Skin of body (tissue), 2 donors: ENCODE results near the gene RTP5. TPM values are rescaled to one million over a fixed set of nuclear protein-coding genes. Genes with fewer than 3 reads are reported as not detected.
"Not testable (repeated sequence)": the region's sequence is repeated elsewhere in the genome, so short reads cannot be mapped to it uniquely, and the experiment has no call there.

Source experiments
- DNase-seq: peaks from one replicate; lab custom pipeline; 2025; lab: John Stamatoyannopoulos, UW
- total RNA-seq: library from RNA; depleted of rRNA; stranded (reverse); fragments of >200 nt; gene quantifications from one replicate; pipeline ENCODE4 v1.2.3, GENCODE V29; 2014

The RTP5 gene
- total RNA-seq: not detected

- no peak for DNase-seq
Observed at GRCh38 chr2:241869087-241869961, at the start of gene RTP5. RTP5 (plus strand) TSS chr2:241869729; CDS start chr2:241869757, 28 bp downstream.

- DNase-seq: not testable (repeated sequence)
Observed at GRCh38 chr2:241819947-241820624, 49.4 kb upstream of the RTP5 start.

GRCh38 chr2:241820625-241821384, 48.7 kb upstream of the RTP5 start:
- DNase-seq: no peak

- no peak for DNase-seq
Observed at GRCh38 chr2:241821460-241822263, 47.9 kb upstream of the RTP5 start.

- DNase-seq: no peak
Observed at GRCh38 chr2:241822264-241822623, 47.3 kb upstream of the RTP5 start.

GRCh38 chr2:241823531-241824437, 45.7 kb upstream of the RTP5 start:
- DNase-seq: not testable (repeated sequence)

GRCh38 chr2:241827394-241827793, 42.1 kb upstream of the RTP5 start:
- no peak for DNase-seq

GRCh38 chr2:241833101-241833663, 36.3 kb upstream of the RTP5 start:
- DNase-seq: no peak

GRCh38 chr2:241833756-241834526, 35.6 kb upstream of the RTP5 start:
- DNase-seq: not testable (repeated sequence)

GRCh38 chr2:241834527-241835210, 34.9 kb upstream of the RTP5 start:
- DNase-seq: no peak

GRCh38 chr2:241835611-241836010, 33.9 kb upstream of the RTP5 start:
- DNase-seq: no peak

- no peak for DNase-seq
Observed at GRCh38 chr2:241836292-241836691, 33.2 kb upstream of the RTP5 start.

GRCh38 chr2:241837197-241837965, 32.1 kb upstream of the RTP5 start:
- DNase-seq: no peak

GRCh38 chr2:241841181-241842066, 28.1 kb upstream of the RTP5 start:
- DNase-seq: no peak

GRCh38 chr2:241842067-241842415, 27.5 kb upstream of the RTP5 start:
- no peak for DNase-seq

- no peak for DNase-seq
Observed at GRCh38 chr2:241842620-241843211, 26.8 kb upstream of the RTP5 start.
